Activated T-cell treated with anti-CD3 and anti-CD28 coated beads for 48 hours (primary cell): ENCODE data around the gene SNTG2.

Experiments used
- DNase-seq: peaks from one replicate; pipeline ENCODE4 v3.0.0-alpha.2; 2020; ENCODE audit warnings: low read depth

The SNTG2 gene

GRCh38 chr2:1147873-1148612, 197.4 kb downstream of the SNTG2 start:
- DNase-seq = no peak

GRCh38 chr2:1150724-1151511, 200.3 kb downstream of the SNTG2 start:
- DNase-seq = no peak

- no peak for DNase-seq
These were observed 201.7 kb downstream of the SNTG2 start for GRCh38 chr2:1152375-1152774.

- no peak for DNase-seq
These were observed 203.3 kb downstream of the SNTG2 start for GRCh38 chr2:1153920-1154319.

GRCh38 chr2:1154710-1155594, 204.3 kb downstream of the SNTG2 start:
- no peak for DNase-seq

- no peak for DNase-seq
These were observed 205.4 kb downstream of the SNTG2 start for GRCh38 chr2:1156059-1156458.

- no peak for DNase-seq
These were observed 205.9 kb downstream of the SNTG2 start for GRCh38 chr2:1156531-1156930.

GRCh38 chr2:1157107-1157506, 206.5 kb downstream of the SNTG2 start:
- DNase-seq = no peak

GRCh38 chr2:1159013-1159412, 208.4 kb downstream of the SNTG2 start:
- DNase-seq = no peak

- no peak for DNase-seq
These were observed 211.6 kb downstream of the SNTG2 start for GRCh38 chr2:1162246-1162645.

- peak; percentile 18 for DNase-seq
These were observed 212.3 kb downstream of the SNTG2 start for GRCh38 chr2:1162768-1163584.

- DNase-seq = no peak
These were observed 216.3 kb downstream of the SNTG2 start for GRCh38 chr2:1166976-1167375.

GRCh38 chr2:1168846-1169245, 218.2 kb downstream of the SNTG2 start:
- DNase-seq = no peak

GRCh38 chr2:1169291-1169949, 218.8 kb downstream of the SNTG2 start:
- no peak for DNase-seq

- DNase-seq = no peak
These were observed 219.6 kb downstream of the SNTG2 start for GRCh38 chr2:1170241-1170640.

- no peak for DNase-seq
These were observed 220.1 kb downstream of the SNTG2 start for GRCh38 chr2:1170711-1171110.

GRCh38 chr2:1173528-1173927, 222.9 kb downstream of the SNTG2 start:
- no peak for DNase-seq

- DNase-seq = no peak
These were observed 231.2 kb downstream of the SNTG2 start for GRCh38 chr2:1181893-1182292.

- DNase-seq = no peak
These were observed 232.7 kb downstream of the SNTG2 start for GRCh38 chr2:1183300-1183699.

GRCh38 chr2:1186421-1186820, 235.8 kb downstream of the SNTG2 start:
- no peak for DNase-seq

- DNase-seq = no peak
These were observed 236.5 kb downstream of the SNTG2 start for GRCh38 chr2:1187189-1187588.
